A549 (cell line): Measurements from ENCODE around the gene BIK. TPM values are rescaled to one million over a fixed set of nuclear protein-coding genes. Genes with fewer than 3 reads are reported as not detected.

ENCODE experiments used
- ATAC-seq, 2 experiments: fragments of 200-7000 bp in 1 of 2; fragments of >200 bp in 1 of 2; cut with Nextera tagmentation in 1 of 2; cut with Tn5 transposase in 1 of 2; 3 replicates each; pipeline versions ENCODE4 v1.8.0 to v1.9.1; 2018 to 2020; ENCODE audit warnings: mild to moderate bottlenecking in 1 of 2, moderate library complexity in 1 of 2
- CTCF ChIA-PET: fragments of 300-600 bp; sonication (Branson Sonifier 250); formaldehyde crosslinking; extraction: SDS; loops from one replicate; lab custom pipeline; 2021; ENCODE audit warnings: antibody characterized with exemption, inconsistent platforms; lab: Yijun Ruan, JAX
- POLR2A ChIA-PET: fragments of 350-600 bp; formaldehyde crosslinking; extraction: SDS; loops from one replicate; lab custom pipeline; 2021; ENCODE audit warnings: antibody characterized with exemption, inconsistent platforms; lab: Yijun Ruan, JAX
- DNase-seq, 2 experiments: peaks; one replicate each; pipeline versions ENCODE4 v3.0.0 to v3.0.0-alpha.2; 2011 to 2016; ENCODE audit warnings: low read depth in 1 of 2, low spot score in 1 of 2
- FAIRE-seq: peaks from 2 replicates; lab custom pipeline; 2011; peaks lifted over from hg19 to GRCh38; lab: Jason Lieb, UNC
- H3K27ac ChIP-seq, 2 experiments: fragments of >200 bp; sonication (Bioruptor Twin); formaldehyde crosslinking; 3 replicates each; pipeline ENCODE4 v1.5.1; 2016 to 2017
- H3K4me1 ChIP-seq: fragments of >200 bp; sonication (Bioruptor Twin); formaldehyde crosslinking; 3 replicates; pipeline ENCODE4 v1.6.1; 2016
- H3K4me2 ChIP-seq: fragments of >200 bp; sonication (Bioruptor Twin); formaldehyde crosslinking; 3 replicates; pipeline ENCODE4 v1.6.1; 2016
- H3K4me3 ChIP-seq: fragments of >200 bp; sonication (Bioruptor Twin); formaldehyde crosslinking; 3 replicates; pipeline ENCODE4 v1.5.1; 2016
- H3K9me3 ChIP-seq: fragments of >200 bp; sonication (Bioruptor Twin); formaldehyde crosslinking; 3 replicates; pipeline ENCODE4 v1.6.1; 2016
- BCL3 ChIP-seq: fragments of >200 bp; sonication (Bioruptor Twin); formaldehyde crosslinking; IDR thresholded peaks from 3 replicates; pipeline ENCODE4 v1.6.1; 2016
- EHMT2 ChIP-seq: fragments of 200-600 bp; sonication (generic); IDR thresholded peaks from 2 replicates; pipeline ENCODE4 v1.6.1; 2016; ENCODE audit warnings: antibody characterized with exemption, low read depth, mild to moderate bottlenecking, moderate library complexity
- EP300 ChIP-seq, 2 experiments: fragments of >200 bp; sonication (Bioruptor Twin); formaldehyde crosslinking; IDR thresholded peaks; 2 replicates in 1 of 2; 3 replicates in 1 of 2; pipeline ENCODE4 v1.6.1; 2016 to 2017
- GATA3 ChIP-seq: IDR thresholded peaks from 2 replicates; pipeline ENCODE4 v1.6.1; 2012; ENCODE audit warnings: borderline replicate concordance
- HOXB13 ChIP-seq: fragments of 250-450 bp; sonication (Bioruptor Pico); IDR thresholded peaks from 2 replicates; pipeline ENCODE4 v1.5.0; 2020; ENCODE audit warnings: low read depth, mild to moderate bottlenecking, moderate library complexity
- MAFK ChIP-seq: fragments of 450-650 bp; IDR thresholded peaks from 2 replicates; pipeline ENCODE4 v1.6.1; 2014; ENCODE audit not compliant: partially characterized antibody
- MAX ChIP-seq: IDR thresholded peaks from 2 replicates; pipeline ENCODE4 v1.6.1; 2012
- MAZ ChIP-seq: fragments of 150-350 bp; IDR thresholded peaks from 2 replicates; pipeline ENCODE4 v1.6.1; 2014; ENCODE audit warnings: antibody characterized with exemption, low read depth, low read length, borderline replicate concordance
- NR3C1 ChIP-seq: fragments of >200 bp; sonication (Bioruptor Twin); formaldehyde crosslinking; IDR thresholded peaks from 3 replicates; pipeline ENCODE4 v1.6.1; 2017
- PHF8 ChIP-seq: fragments of 200-600 bp; sonication (generic); IDR thresholded peaks from 2 replicates; pipeline ENCODE4 v1.6.1; 2016; ENCODE audit warnings: low read depth, mild to moderate bottlenecking, antibody characterized with exemption, moderate library complexity, borderline replicate concordance
- RAD21 ChIP-seq, 2 experiments: fragments of >200 bp in 1 of 2; sonication (Bioruptor Twin) in 1 of 2; formaldehyde crosslinking in 1 of 2; IDR thresholded peaks in 1 of 2; conservative IDR thresholded peaks in 1 of 2; 2 replicates in 1 of 2; 3 replicates in 1 of 2; pipeline ENCODE4 v1.6.1; 2012 to 2018; ENCODE audit warnings: inconsistent platforms in 1 of 2
- RARB ChIP-seq: fragments of 250-450 bp; sonication (Bioruptor Pico); IDR thresholded peaks from 2 replicates; pipeline ENCODE4 v1.8.0; 2021; ENCODE audit warnings: mild to moderate bottlenecking, moderate library complexity
- RCOR1 ChIP-seq: fragments of 150-350 bp; IDR thresholded peaks from 2 replicates; pipeline ENCODE4 v1.6.1; 2014; ENCODE audit warnings: antibody characterized with exemption, low read length, low read depth
- RNF2 ChIP-seq: fragments of 200-600 bp; sonication (generic); IDR thresholded peaks from 2 replicates; pipeline ENCODE4 v1.6.1; 2016; ENCODE audit warnings: low read depth, mild to moderate bottlenecking, antibody characterized with exemption, moderate library complexity, borderline replicate concordance
- SMC3 ChIP-seq: fragments of >200 bp; sonication (Bioruptor Twin); formaldehyde crosslinking; IDR thresholded peaks from 3 replicates; pipeline ENCODE4 v1.6.1; 2018; ENCODE audit warnings: inconsistent platforms
- ZSCAN20 ChIP-seq: fragments of 250-450 bp; sonication (Bioruptor Pico); IDR thresholded peaks from 2 replicates; pipeline ENCODE4 v1.8.0; 2022; ENCODE audit warnings: mild to moderate bottlenecking, moderate library complexity
- WGBS: methylation state at CpG from one replicate; pipeline ENCODE4 v1.1.6; 2017; ENCODE audit errors: missing lambda C conversion rate; 5-methylcytosine and 5-hydroxymethylcytosine counted together
- polyA plus RNA-seq, 4 experiments: library from polyadenylated mRNA; depleted of rRNA in 3 of 4; stranded (reverse); fragments of >200 nt; fragmentation: RNase III in 1 of 4; extraction: RNeasy Plus Mini Kit Qiagen cat#74134 plus additional on column Dnase treatment in 1 of 4; gene quantifications; 2 replicates in 3 of 4; 3 replicates in 1 of 4; pipeline ENCODE4 v1.2.3, GENCODE V29; 2011 to 2017
- TF ChIP-seq, protein P1 (sequence below): IDR thresholded peaks from 2 replicates; pipeline ENCODE4 v1.6.1; 2012; ENCODE audit warnings: low read depth, borderline replicate concordance
- TF ChIP-seq, protein P2 (sequence below): fragments of 250-450 bp; sonication (Bioruptor Pico); IDR thresholded peaks from 2 replicates; pipeline ENCODE4 v1.5.0; 2021; ENCODE audit warnings: mild to moderate bottlenecking, moderate library complexity, borderline replicate concordance
- TF ChIP-seq, protein P3 (sequence below): fragments of >200 bp; sonication (Bioruptor Twin); formaldehyde crosslinking; IDR thresholded peaks from 3 replicates; pipeline ENCODE4 v1.5.1; 2016
- TF ChIP-seq, protein P4 (sequence below): fragments of 250-450 bp; sonication (Bioruptor Pico); IDR thresholded peaks from 2 replicates; pipeline ENCODE4 v1.5.0; 2020; ENCODE audit warnings: low read depth, mild to moderate bottlenecking, moderate library complexity

Gene BIK
- polyA plus RNA-seq, 2 of the 4 experiments (the other 2 are of a cell fraction): 0.54 to 0.88 TPM

DNA sequence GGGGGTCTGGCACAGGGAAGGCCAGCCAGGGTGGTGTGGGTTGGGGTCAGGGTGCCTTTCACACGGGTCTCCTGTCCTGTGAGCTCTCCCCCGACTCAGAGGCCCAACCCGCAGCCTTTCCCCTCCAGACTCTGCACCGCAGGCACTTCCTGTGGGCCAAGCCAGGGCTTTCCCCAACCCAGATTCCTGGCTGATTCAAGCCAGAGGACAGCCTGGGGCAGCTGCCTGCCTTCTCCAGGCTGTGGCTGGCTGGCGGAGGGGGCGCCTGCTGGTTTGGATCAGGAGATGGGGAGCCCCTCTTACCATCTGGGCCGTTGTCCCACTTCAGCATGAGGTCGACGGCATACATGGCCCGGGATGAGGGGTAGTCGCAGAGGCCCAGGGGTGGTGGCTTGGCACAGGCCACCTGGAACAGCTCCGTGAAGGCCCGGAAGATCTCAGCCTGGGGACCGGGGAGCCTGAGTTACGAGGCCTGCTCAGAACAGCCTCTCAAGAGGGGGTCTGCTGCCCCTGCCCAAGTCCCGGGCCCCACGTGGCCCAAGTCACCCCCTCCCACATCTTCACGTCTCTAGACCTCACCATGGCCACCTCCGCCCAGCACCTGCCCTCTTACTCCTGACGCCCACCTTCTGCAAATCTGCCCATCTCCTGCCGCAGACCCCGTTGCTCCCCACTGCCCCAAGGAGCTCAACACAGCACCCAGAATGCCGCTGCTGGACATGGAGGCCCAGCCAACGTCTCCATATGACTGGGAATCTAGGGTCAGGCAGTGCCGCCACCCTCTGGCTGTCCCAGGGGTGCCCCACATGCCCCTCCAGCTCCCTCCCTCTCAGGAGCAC is 58.1 kb downstream of the BIK start:
- ChIA-PET POLR2A (no interaction called here), CTCF (no interaction called here)
- FAIRE-seq (no peak), ATAC-seq (no peak), DNase-seq (no peak)
- Histone ChIP-seq H3K27ac (no peak overlapping the region), H3K4me3 (no peak overlapping the region), H3K4me1 (no peaks in the 10 kb centered on the region), H3K9me3 (no peaks in the 10 kb centered on the region), H3K4me2 (no peak overlapping the region)
- 84% methylated on average over 12 of the region's 25 CpGs for whole genome bisulfite sequencing
- no peak for TF ChIP-seq RARB (CRISPR knock-in tag)
- no peak for TF ChIP-seq EP300 (IDR thresholded peaks at IDR 0.05)
- TF ChIP-seq GATA3: no peak
- no peak for TF ChIP-seq MAX
- no peak for TF ChIP-seq PHF8
- no peak for TF ChIP-seq RCOR1
- TF ChIP-seq, protein P1, sequence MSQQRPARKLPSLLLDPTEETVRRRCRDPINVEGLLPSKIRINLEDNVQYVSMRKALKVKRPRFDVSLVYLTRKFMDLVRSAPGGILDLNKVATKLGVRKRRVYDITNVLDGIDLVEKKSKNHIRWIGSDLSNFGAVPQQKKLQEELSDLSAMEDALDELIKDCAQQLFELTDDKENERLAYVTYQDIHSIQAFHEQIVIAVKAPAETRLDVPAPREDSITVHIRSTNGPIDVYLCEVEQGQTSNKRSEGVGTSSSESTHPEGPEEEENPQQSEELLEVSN: no peak
- TF ChIP-seq, protein P2, sequence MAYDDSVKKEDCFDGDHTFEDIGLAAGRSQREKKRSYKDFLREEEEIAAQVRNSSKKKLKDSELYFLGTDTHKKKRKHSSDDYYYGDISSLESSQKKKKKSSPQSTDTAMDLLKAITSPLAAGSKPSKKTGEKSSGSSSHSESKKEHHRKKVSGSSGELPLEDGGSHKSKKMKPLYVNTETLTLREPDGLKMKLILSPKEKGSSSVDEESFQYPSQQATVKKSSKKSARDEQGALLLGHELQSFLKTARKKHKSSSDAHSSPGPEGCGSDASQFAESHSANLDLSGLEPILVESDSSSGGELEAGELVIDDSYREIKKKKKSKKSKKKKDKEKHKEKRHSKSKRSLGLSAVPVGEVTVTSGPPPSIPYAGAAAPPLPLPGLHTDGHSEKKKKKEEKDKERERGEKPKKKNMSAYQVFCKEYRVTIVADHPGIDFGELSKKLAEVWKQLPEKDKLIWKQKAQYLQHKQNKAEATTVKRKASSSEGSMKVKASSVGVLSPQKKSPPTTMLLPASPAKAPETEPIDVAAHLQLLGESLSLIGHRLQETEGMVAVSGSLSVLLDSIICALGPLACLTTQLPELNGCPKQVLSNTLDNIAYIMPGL (CRISPR knock-in tag): no peak
- no peak for TF ChIP-seq MAFK
- no peak for TF ChIP-seq HOXB13 (CRISPR knock-in tag)
- TF ChIP-seq SMC3: no peak
- TF ChIP-seq, protein P3, sequence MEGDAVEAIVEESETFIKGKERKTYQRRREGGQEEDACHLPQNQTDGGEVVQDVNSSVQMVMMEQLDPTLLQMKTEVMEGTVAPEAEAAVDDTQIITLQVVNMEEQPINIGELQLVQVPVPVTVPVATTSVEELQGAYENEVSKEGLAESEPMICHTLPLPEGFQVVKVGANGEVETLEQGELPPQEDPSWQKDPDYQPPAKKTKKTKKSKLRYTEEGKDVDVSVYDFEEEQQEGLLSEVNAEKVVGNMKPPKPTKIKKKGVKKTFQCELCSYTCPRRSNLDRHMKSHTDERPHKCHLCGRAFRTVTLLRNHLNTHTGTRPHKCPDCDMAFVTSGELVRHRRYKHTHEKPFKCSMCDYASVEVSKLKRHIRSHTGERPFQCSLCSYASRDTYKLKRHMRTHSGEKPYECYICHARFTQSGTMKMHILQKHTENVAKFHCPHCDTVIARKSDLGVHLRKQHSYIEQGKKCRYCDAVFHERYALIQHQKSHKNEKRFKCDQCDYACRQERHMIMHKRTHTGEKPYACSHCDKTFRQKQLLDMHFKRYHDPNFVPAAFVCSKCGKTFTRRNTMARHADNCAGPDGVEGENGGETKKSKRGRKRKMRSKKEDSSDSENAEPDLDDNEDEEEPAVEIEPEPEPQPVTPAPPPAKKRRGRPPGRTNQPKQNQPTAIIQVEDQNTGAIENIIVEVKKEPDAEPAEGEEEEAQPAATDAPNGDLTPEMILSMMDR: no peak
- no peak for TF ChIP-seq RNF2
- no peak for TF ChIP-seq EHMT2
- no peak for TF ChIP-seq ZSCAN20 (CRISPR knock-in tag)
- TF ChIP-seq BCL3: no peak
- no peak for TF ChIP-seq NR3C1
- no peak for TF ChIP-seq MAZ
- TF ChIP-seq, protein P4, sequence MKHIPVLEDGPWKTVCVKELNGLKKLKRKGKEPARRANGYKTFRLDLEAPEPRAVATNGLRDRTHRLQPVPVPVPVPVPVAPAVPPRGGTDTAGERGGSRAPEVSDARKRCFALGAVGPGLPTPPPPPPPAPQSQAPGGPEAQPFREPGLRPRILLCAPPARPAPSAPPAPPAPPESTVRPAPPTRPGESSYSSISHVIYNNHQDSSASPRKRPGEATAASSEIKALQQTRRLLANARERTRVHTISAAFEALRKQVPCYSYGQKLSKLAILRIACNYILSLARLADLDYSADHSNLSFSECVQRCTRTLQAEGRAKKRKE: no peak
- no peak for TF ChIP-seq RAD21 (conservative IDR thresholded peaks at IDR 0.05 in 1 of 2, IDR thresholded peaks at IDR 0.05 in 1 of 2)
